GM12875 (cell line): ENCODE measurements around the gene CGA.
A peak's percentile ranks its signal among the peaks of the same experiment; 100 is the strongest.

Experiments used
- H3K4me3 ChIP-seq: one replicate; pipeline ENCODE4 v1.5.1; 2011; ENCODE audit warnings: low read depth, low read length, control low read depth
- CTCF ChIP-seq: IDR thresholded peaks from 2 replicates; pipeline ENCODE4 v1.5.1; 2011; ENCODE audit warnings: low read depth, mild to moderate bottlenecking, control low read depth, inconsistent platforms, low read length, moderate library complexity, borderline replicate concordance; ENCODE audit not compliant: insufficient read depth

The CGA gene

GRCh38 chr6:87092435-87092834 is 2.5 kb downstream of the CGA start:
- TF ChIP-seq CTCF = no peak
- no peak overlapping the region for H3K4me3 ChIP-seq

- TF ChIP-seq CTCF = no peak
- no peak overlapping the region for H3K4me3 ChIP-seq
Measured at GRCh38 chr6:87089135-87089534, 5.8 kb downstream of the CGA start.

DNA sequence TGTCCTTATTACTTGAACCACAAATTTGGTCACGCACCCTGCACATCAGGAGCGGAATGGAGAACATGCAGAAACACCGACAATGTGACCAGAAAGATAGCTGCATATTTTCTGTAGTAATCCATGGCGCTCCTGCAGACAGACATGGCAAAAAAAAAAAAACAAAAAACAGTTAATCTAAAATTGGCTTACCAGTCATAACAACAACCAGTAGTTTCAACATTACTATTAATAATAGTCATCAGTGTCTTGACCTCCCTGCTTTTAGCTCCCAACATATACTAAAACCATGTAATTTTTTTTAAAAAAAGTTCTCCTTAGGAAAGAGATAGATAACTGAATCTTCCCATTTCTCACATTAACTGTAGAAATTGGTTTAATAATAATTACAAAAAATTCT is 6.8 kb downstream of the CGA start:
- no peak for TF ChIP-seq CTCF
- no peak overlapping the region for H3K4me3 ChIP-seq

DNA sequence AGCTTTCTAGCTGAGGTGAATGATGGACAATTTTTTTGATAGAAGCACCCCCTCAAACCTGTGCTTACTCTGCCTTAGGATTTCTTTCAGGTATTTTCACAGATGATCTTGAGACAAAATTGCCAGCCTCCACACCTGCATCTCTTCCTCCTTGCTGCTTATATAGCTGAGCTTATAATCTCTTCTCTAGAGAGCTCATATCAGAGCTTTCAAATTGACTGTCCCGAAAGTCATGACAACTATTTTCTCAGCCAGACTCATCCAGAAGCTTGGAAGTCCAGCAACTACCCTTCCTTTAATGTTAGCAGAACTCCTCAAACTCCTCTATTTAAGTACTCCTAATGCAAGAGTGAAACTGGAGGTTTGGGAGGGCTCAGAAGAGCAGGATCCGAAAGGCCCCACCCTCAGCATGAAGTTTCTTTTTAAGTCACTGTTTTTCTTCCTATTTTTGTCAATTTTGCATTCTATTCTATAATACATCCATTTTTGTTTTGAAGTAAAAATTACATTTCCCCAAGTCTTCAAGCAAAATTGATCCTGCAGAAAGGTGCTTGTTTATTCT is 12.7 kb downstream of the CGA start:
- H3K4me3 ChIP-seq = no peak overlapping the region
- TF ChIP-seq CTCF = no peak

DNA sequence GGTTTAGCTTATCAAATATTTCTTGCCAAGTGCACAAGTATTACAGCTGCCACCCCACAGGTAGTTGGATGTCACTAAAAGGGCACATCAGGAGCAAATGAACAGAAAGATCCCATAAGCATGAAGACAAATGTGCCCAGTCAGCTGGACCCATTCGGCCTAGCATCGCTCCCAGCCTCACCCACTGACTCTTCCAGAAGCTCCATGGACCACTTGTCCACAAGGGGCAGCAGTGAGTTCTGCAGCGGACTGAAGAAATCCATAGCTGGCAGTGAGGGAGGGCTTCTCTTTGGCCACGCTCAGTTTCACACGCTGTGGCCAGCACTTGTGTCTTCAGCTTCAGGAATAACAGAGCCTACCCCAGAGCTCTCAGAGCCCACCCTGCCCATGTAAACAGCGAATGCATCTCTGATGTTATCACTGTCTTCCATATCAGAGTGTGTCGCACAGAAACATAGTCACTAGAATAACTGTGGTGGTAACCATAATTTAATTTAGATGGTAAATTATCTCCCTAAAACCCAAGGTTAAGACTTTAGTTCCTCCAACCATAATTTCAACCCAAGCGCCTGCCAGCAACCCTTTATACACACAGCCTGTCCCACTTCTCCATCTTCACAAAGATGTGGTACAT is 15.8 kb downstream of the CGA start:
- peak; percentile 98 for TF ChIP-seq CTCF
- H3K4me3 ChIP-seq = no peak overlapping the region

- H3K4me3 ChIP-seq = no peak overlapping the region
- no peak for TF ChIP-seq CTCF
Measured at GRCh38 chr6:87075168-87075567, 19.7 kb downstream of the CGA start.

GRCh38 chr6:87074101-87074621 is 20.7 kb downstream of the CGA start:
- no peak for TF ChIP-seq CTCF
- no peak overlapping the region for H3K4me3 ChIP-seq
